Measurements from ENCODE around the gene CORO1C. TPM values are rescaled to one million over a fixed set of nuclear protein-coding genes. Genes with fewer than 3 reads are reported as not detected.
"Not testable (repeated sequence)": the region's sequence is repeated elsewhere in the genome, so short reads cannot be mapped to it uniquely, and the experiment has no call there.

The CORO1C gene
- total and polyA plus RNA-seq, 2 donors (not counting 3 experiments of a cell fraction or from before 2014, with no cell fraction given), result 150 to 240 TPM

DNA sequence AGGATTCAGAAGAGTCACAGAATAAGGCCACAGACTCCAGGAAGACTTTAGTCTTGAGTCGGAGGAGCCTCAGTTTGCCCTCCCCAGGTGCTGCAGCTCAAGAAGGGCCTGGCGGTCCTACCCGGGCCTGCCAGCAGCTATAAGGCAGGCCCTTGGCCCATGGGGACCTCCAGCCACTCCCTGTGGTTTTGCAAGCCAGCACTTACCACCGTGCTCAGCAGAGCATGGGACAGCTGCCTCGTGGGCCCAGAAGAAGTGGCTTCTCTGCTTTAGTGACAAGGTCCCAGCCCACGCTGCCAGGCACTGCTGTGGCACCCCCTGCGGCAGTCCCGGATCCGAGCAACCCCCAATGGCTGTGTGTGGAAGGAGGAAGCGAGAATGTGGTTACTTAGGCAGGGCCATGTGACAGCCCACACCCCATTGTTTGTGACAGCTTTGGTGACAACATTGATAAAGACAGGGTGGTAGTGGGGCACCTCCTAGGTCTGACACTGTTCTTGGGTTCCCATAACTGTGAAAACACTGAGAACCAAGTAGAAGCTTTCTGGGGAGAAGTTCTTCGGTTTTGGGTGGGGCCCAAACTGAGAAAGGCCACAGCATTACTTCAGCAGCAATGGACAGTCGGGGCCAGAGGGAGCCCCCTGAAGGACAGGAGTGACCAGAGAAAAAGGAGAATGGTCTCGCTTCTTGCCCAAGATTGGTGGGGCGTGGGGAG lies 97.6 kb downstream of the CORO1C start, which contains the start of gene SELPLG:
SELPLG (minus strand) TSS at position 361 of the 715 bp plus-strand sequence. CDS start 9,587 bp downstream, outside the sequence.
- no TSS peak for BruUV-seq (replicated peaks)
- DNase-seq (ENCODE audit: low read depth, low spot score) (no peak), FAIRE-seq (no peak)
- no peaks in the 10 kb centered on the region for H3K9me1 ChIP-seq (replicated peaks; ENCODE audit: control insufficient read depth, extremely low read depth, insufficient read depth, low read length)
- H4K20me1 ChIP-seq (replicated peaks; ENCODE audit: control insufficient read depth, extremely low read depth, insufficient read depth, low read length), result no peaks in the 10 kb centered on the region
- dilution Hi-C loops (cut with MboI; ENCODE audit: extremely low pct_ligation_motif_present, low sequenced_read_pairs) (no loop called here), intact Hi-C loops (cut with micrococcal nuclease) (no loop called here)
- no peaks in the 10 kb centered on the region for H3K27me3 ChIP-seq (ENCODE audit: control insufficient read depth in 2 of 2, insufficient read depth in 2 of 2, low read length in 2 of 2)
- ChIA-PET CTCF (interaction anchor here (7.3 kb wide), 1 partner anchor 16 kb away, joined by 37 read pairs; no protein-coding TSS in a partner anchor), POLR2A (no interaction called here)
- no peak within 1 kb of the TSS for H3K9ac ChIP-seq (replicated peaks; ENCODE audit: extremely low read depth, insufficient read depth, low read length)
- no peaks in the 10 kb centered on the region for H3K79me2 ChIP-seq (ENCODE audit: control insufficient read depth, insufficient read depth, low read length)
- no peaks in the 10 kb centered on the region for H3K36me3 ChIP-seq (ENCODE audit: control insufficient read depth in 2 of 2, extremely low read depth in 1 of 2, insufficient read depth in 2 of 2, low read length in 2 of 2)
- H3K4me3 ChIP-seq (replicated peaks in 1 of 3; ENCODE audit: insufficient read depth in 1 of 3, low read depth in 1 of 3, low read length in 3 of 3), result no peak within 1 kb of the TSS
- H3K4me1 ChIP-seq (ENCODE audit: control insufficient read depth, extremely low read depth, insufficient read depth, low read length), result peaks cover 29% of the 10 kb centered on the region
- H3K27ac ChIP-seq (ENCODE audit: insufficient read depth, low read depth, low read length), result no peak within 1 kb of the TSS
- H3K9me3 ChIP-seq (replicated peaks; ENCODE audit: control insufficient read depth, insufficient read depth, low read length), result no peaks in the 10 kb centered on the region
- TF ChIP-seq EZH2 (IDR thresholded peaks at IDR 0.05; ENCODE audit: borderline replicate concordance, low read depth, low read length, severe bottlenecking) (no peak), MYC (IDR thresholded peaks at IDR 0.05; ENCODE audit: low read depth, low read length) (no peak), FOS (IDR thresholded peaks at IDR 0.05; ENCODE audit: borderline replicate concordance, insufficient read depth, low read length) (no peak), POLR2AphosphoS5 (IDR thresholded peaks at IDR 0.05; ENCODE audit: insufficient read depth, low read depth, low read length) (no peak), JUN (IDR thresholded peaks at IDR 0.05; ENCODE audit: borderline replicate concordance, insufficient read depth, insufficient read length, low read depth) (no peak)
- TF ChIP-seq, protein P1, sequence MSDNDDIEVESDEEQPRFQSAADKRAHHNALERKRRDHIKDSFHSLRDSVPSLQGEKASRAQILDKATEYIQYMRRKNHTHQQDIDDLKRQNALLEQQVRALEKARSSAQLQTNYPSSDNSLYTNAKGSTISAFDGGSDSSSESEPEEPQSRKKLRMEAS (IDR thresholded peaks at IDR 0.05; ENCODE audit: insufficient read depth, insufficient read length), result no peak
- H2AFZ ChIP-seq (ENCODE audit: low read depth, low read length), result no peak within 1 kb of the TSS
- no peak within 1 kb of the TSS for H3K4me2 ChIP-seq (ENCODE audit: insufficient read depth, low read length)

DNA sequence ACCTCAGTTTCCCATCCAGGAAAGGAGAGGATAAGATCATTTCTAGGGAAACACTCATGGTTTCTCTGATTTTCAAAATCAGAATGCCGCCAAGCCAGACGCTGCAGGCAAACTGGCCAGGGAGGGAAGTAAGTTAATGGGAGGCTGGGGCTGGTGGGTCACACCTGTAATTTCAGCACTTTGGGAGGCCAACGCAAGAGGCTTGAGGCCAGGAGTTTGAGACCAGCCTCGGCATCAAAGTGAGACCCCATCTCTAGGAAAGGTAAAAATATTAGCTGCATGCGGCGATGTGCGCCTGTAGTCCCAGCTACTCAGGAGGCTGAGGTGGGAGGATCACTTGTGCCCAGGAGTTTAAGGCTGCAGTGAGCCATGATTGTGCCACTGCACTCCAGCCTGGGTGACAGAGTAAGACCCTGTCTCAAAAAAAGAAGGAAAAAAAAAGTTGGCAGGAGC lies 98.2 kb downstream of the CORO1C start:
- Histone ChIP-seq H3K79me2 (ENCODE audit: control insufficient read depth, insufficient read depth, low read length) (no peaks in the 10 kb centered on the region), H3K4me2 (ENCODE audit: insufficient read depth, low read length) (no peak overlapping the region), H2AFZ (ENCODE audit: low read depth, low read length) (no peak overlapping the region), H3K9me3 (replicated peaks; ENCODE audit: control insufficient read depth, insufficient read depth, low read length) (no peaks in the 10 kb centered on the region), H3K9ac (replicated peaks; ENCODE audit: extremely low read depth, insufficient read depth, low read length) (no peak overlapping the region), H3K9me1 (replicated peaks; ENCODE audit: control insufficient read depth, extremely low read depth, insufficient read depth, low read length) (no peaks in the 10 kb centered on the region), H3K4me3 (replicated peaks in 1 of 3; ENCODE audit: insufficient read depth in 1 of 3, low read depth in 1 of 3, low read length in 3 of 3) (no peak overlapping the region), H3K36me3 (ENCODE audit: control insufficient read depth in 2 of 2, extremely low read depth in 1 of 2, insufficient read depth in 2 of 2, low read length in 2 of 2) (no peaks in the 10 kb centered on the region), H3K27me3 (ENCODE audit: control insufficient read depth in 2 of 2, insufficient read depth in 2 of 2, low read length in 2 of 2) (no peaks in the 10 kb centered on the region), H3K4me1 (ENCODE audit: control insufficient read depth, extremely low read depth, insufficient read depth, low read length) (peaks cover 31% of the 10 kb centered on the region), H4K20me1 (replicated peaks; ENCODE audit: control insufficient read depth, extremely low read depth, insufficient read depth, low read length) (no peaks in the 10 kb centered on the region), H3K27ac (ENCODE audit: insufficient read depth, low read depth, low read length) (no peak overlapping the region)
- POLR2A ChIA-PET, result no interaction called here
- intact Hi-C loops (cut with micrococcal nuclease), result no loop called here
- dilution Hi-C loops (cut with MboI; ENCODE audit: extremely low pct_ligation_motif_present, low sequenced_read_pairs), result no loop called here
- DNase-seq (ENCODE audit: low read depth, low spot score), result no peak
- CTCF ChIA-PET, result interaction anchor here (0.6 to 7.3 kb wide), 2 partner anchors 8 to 15 kb away, joined by 4 to 37 read pairs; no protein-coding TSS in a partner anchor
- no peak for FAIRE-seq
- BruUV-seq (replicated peaks), result no TSS peak
- TF ChIP-seq FOS (IDR thresholded peaks at IDR 0.05; ENCODE audit: borderline replicate concordance, insufficient read depth, low read length), result no peak

DNA sequence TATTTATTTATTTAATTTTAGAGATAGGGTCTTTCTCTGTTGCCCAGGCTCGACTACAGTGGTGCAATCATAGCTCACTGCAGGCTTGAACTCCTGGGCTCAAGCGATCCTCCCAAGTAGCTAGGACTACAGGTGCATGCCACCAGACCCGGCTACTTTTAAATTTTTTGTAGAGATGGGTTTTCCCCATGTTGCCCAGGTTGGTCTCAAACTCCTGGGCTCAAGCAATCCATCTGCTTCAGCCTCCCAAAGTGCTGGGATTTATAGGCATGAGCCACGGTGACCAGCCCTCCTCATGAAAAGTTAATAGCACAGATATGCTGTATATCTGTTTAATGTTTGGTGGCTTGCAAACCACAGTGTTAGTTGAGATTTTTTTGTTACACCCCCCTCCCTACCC lies 100.1 kb downstream of the CORO1C start:
- CTCF ChIA-PET, result interaction anchor here (0.9 to 5.4 kb wide), 4 partner anchors 9 to 173 kb away, joined by 3 to 34 read pairs (median 4); no protein-coding TSS in a partner anchor
- H3K9me3 ChIP-seq (replicated peaks; ENCODE audit: control insufficient read depth, insufficient read depth, low read length); DNase-seq (ENCODE audit: low read depth, low spot score); H2AFZ ChIP-seq (ENCODE audit: low read depth, low read length); H3K4me3 ChIP-seq (replicated peaks in 1 of 3; ENCODE audit: insufficient read depth in 1 of 3, low read depth in 1 of 3, low read length in 3 of 3); intact Hi-C loops (cut with micrococcal nuclease); H3K79me2 ChIP-seq (ENCODE audit: control insufficient read depth, insufficient read depth, low read length); H3K27me3 ChIP-seq (ENCODE audit: control insufficient read depth in 2 of 2, insufficient read depth in 2 of 2, low read length in 2 of 2); FAIRE-seq; dilution Hi-C loops (cut with MboI; ENCODE audit: extremely low pct_ligation_motif_present, low sequenced_read_pairs); H3K36me3 ChIP-seq (ENCODE audit: control insufficient read depth in 2 of 2, extremely low read depth in 1 of 2, insufficient read depth in 2 of 2, low read length in 2 of 2); H3K4me2 ChIP-seq (ENCODE audit: insufficient read depth, low read length); BruUV-seq (replicated peaks); H3K27ac ChIP-seq (ENCODE audit: insufficient read depth, low read depth, low read length); H4K20me1 ChIP-seq (replicated peaks; ENCODE audit: control insufficient read depth, extremely low read depth, insufficient read depth, low read length); POLR2A ChIA-PET; H3K9ac ChIP-seq (replicated peaks; ENCODE audit: extremely low read depth, insufficient read depth, low read length); H3K9me1 ChIP-seq (replicated peaks; ENCODE audit: control insufficient read depth, extremely low read depth, insufficient read depth, low read length): not testable (repeated sequence)
- H3K4me1 ChIP-seq (ENCODE audit: control insufficient read depth, extremely low read depth, insufficient read depth, low read length), result peaks cover 31% of the 10 kb centered on the region

Data from endothelial cell of umbilical vein (primary cell).